GM19193 (cell line): ENCODE data around the gene KANSL1.

Source experiments
- POLR2A ChIP-seq: IDR thresholded peaks from 4 replicates; pipeline ENCODE4 v1.6.1; 2011; ENCODE audit not compliant: insufficient read depth, insufficient read length; ENCODE audit errors: extremely low read depth

Gene KANSL1

GRCh38 chr17:46158323-46159296 is 34.6 kb downstream of the KANSL1 start:
- no peak for TF ChIP-seq POLR2A

DNA sequence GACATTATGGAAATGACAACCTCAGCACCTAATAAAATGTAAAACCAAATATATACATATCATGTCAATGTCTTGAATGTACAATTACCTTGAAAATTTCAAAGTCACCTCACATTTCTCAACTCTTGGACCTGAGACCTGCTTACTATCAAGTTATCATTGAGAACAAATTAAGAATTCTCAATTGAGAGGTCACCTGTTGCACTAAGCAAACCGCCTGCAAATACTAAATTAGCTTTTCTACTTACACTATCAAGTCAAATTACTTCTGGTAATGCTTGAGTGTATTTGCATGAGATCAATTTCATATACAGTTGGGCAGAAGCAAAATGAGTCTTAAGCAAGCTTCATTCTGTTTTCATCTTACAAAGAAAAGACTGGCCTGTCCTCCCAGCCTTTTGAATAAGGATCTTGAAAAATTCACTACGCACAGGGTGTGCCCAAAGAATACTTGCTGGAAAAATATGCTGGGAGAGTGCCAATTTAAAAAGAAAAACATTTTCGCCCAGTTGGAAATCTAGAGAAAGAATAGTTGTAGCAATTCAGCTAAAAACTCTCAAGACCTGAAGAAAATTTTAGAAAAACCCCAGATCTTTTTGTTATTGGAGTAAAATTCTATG is 35.7 kb downstream of the KANSL1 start:
- no peak for TF ChIP-seq POLR2A

DNA sequence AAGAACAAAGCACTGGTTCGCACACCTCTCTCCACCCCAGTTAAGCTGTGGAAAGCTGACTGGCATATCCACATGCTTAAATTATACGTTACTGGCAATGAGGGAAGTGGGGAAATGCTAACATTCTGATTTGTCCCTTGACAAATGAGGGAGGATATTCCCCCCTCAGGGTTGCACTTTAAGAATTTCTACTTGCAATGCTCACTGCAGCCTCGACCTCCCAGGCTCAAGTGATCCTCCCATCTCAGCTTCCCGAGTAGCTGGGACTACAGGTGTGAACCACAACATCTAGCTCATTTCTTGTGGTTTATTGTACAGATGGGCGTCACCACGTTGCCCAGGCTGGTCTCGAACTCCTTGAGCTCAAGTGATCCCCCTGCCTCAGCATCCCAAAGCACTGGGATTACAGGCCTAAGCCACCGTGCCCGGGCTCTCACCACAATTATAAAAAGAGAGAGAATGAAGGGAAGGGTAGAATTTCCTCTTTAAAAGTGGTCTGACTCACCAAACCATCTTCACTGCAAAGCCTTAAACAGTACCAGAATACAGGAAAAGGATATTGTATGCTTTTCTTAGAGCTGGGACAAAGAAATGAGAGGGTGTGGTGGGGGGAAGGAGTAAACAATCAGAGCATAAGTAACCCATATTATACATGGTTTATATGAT is 38.9 kb downstream of the KANSL1 start:
- no peak for TF ChIP-seq POLR2A

GRCh38 chr17:46152423-46152822 is 40.8 kb downstream of the KANSL1 start:
- TF ChIP-seq POLR2A = no peak

DNA sequence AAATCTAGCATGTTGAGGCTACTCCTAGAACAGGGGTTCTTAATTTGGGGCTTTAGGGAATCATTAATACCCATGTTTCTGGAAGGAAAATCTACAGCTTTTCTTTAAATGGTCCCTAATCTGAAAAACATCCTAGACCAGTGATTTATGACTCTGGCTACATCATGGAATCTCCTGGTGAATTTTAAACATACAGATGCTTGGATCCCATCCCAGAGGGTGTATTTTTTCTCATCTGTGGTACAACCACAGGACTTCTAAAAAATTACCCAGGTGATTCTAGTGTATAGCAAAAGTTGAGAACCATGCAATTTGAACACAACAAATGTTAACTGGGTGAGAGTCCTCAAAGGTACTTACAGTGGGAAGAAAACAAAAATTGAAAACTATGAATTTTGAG is 41.5 kb downstream of the KANSL1 start:
- TF ChIP-seq POLR2A = no peak

DNA sequence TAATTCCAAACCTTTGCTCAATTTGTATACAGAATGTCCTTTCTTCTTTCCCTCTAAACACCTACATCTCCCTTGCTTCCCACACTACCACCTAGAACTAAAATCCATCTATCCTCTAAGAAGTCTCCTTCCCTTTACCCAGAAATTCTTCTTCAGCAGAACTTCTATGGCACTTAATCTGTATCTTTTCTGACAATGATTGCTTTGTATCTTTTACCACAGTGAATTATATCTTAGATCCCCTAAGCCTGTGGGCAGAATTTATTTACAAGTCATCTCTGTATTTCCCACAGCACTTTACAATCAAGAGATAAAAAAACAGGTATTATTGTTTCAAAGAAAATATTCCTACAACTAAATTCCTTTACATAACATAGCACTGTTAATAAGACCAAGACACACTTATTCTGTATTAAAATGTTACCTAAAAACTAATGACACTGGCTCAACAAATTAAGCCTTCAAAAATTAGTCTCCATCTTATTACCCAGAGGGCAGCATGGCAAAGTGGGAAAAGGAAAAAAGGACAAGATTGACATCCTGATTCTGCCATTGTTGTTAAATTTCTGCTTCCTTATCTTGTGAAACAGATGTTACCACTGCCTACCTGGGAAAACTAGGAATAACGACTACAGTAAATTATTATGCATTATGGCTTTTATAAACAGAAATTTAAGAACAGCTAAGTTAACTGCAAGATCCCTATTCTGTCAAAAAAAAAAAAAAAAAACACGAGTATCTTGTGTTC is 42.8 kb downstream of the KANSL1 start:
- TF ChIP-seq POLR2A = no peak

- TF ChIP-seq POLR2A = no peak
Observed at GRCh38 chr17:46148247-46148646, 45.0 kb downstream of the KANSL1 start.

DNA sequence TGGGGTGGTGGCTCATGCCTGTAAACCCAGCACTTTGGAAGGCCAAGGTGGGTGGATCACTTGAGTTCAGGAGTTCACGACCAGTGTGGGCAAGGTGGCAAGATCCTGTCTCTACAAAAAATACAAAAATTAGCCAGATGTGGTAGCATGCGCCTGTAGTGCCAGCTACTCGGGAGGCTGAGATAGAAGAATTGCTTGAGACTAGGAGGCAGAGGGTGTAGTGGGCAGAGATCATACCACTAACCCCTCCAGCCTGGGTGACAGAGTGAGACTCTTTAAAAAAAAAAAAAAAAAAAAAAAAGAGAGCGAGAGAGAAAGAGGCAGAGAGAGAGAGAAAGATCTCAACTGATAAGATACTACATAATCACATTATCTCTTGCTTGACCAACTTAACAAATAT is 45.9 kb downstream of the KANSL1 start:
- TF ChIP-seq POLR2A = no peak

DNA sequence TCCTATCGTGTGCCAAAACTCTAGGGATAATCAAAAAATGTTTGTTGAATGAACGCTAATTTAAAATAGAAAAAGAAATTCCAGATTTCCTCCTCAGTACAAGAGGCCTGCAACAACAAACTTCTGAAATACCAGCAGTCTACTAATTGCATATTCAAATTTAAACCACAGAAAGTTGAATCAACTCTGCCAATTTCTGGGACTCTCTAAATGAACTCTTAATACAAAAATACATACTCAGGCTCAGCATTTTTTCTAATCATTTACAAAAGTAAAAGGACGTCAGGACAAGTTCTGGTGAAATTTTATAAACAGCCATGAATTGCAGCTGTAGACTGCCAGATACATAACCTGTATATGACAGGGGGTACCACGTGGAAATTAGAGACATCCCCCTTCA is 49.0 kb downstream of the KANSL1 start:
- no peak for TF ChIP-seq POLR2A

- TF ChIP-seq POLR2A = no peak
Observed at GRCh38 chr17:46143827-46144236, 49.4 kb downstream of the KANSL1 start.

- TF ChIP-seq POLR2A = no peak
Observed at GRCh38 chr17:46141645-46142044, 51.6 kb downstream of the KANSL1 start.

DNA sequence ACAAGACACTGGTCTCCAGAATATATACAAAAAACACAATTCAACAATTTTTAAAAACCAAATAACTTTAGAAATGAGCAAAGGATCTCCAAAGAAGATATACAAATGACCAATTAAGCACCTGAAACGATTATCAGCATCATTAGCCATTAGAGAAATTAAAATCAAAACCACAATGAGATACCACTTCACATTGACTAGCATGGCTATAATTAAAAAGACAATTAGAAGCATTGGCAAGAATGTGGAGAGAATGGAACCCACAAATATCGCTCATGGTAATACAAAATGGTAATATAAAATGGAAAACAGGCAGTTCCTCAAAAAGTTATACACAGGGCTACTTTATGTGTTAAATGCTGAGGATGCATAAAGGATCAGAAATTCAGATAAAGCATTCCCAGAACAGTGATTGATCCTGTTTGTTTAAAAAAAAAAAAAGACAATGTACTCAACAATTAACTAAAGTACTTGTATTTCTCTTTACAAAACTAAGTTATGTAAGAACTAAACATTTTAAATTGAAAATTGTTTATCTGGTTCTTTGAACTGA is 52.5 kb downstream of the KANSL1 start:
- no peak for TF ChIP-seq POLR2A

DNA sequence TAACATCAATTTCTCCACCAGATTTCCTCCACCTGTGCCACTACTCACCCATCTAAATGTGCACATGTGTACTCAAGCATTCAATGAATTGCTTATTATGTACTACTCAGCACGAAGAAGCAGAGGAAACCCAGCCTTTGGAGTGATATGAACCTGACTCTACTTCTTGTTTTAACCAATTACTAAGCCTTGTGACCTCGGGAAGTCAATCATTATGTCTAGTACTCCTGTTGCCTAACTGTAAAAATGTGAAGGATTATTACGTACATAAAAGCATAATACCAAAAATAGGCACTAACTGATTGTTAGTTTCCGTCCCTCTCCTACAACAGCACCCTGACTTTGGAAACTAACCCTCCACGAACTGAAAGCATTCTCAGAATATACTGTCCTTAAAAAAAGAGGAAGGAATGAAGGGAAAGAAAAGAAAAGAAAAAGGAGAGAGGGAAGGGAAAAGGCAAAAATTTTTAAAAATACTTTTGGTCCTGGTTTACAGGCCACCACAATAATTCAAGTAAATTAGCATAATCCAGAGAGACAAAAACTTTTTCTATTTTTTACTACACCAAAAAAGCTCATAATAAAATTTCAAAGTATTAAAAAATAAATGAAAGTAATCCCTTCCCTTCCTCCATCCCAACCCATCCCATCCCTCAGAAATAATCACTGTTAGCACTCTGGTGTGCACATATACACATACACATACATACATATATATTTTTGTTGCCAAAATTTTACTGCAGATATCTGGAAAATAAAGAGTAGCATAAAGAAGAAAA is 53.6 kb downstream of the KANSL1 start:
- no peak for TF ChIP-seq POLR2A

- no peak for TF ChIP-seq POLR2A
Observed at GRCh38 chr17:46138473-46138872, 54.8 kb downstream of the KANSL1 start.
